GM19193 (cell line): ENCODE measurements around the gene OPRM1.

Experiments
- POLR2A ChIP-seq: IDR thresholded peaks from 4 replicates; pipeline ENCODE4 v1.6.1; 2011; ENCODE audit not compliant: insufficient read depth, insufficient read length; ENCODE audit errors: extremely low read depth

Gene OPRM1

DNA sequence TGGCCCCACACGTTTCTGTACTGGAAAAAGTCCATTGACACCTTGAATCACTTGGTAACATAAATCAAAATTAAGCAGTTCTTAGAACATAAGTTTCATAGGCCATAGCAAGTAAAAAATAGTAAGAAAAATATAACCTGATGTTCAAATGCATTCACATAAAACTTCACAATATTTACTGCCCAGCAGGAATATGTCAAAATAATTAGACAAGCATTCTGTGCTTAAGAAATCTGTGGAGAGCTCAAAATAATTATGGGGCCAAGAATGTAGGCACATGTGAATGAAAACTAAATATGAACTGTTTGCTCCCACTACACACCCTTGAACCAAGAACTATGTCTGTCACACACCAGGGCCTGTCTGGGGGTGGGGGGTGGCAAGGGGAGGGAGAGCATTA, 246.8 kb downstream of the OPRM1 start:
- TF ChIP-seq POLR2A = no peak

DNA sequence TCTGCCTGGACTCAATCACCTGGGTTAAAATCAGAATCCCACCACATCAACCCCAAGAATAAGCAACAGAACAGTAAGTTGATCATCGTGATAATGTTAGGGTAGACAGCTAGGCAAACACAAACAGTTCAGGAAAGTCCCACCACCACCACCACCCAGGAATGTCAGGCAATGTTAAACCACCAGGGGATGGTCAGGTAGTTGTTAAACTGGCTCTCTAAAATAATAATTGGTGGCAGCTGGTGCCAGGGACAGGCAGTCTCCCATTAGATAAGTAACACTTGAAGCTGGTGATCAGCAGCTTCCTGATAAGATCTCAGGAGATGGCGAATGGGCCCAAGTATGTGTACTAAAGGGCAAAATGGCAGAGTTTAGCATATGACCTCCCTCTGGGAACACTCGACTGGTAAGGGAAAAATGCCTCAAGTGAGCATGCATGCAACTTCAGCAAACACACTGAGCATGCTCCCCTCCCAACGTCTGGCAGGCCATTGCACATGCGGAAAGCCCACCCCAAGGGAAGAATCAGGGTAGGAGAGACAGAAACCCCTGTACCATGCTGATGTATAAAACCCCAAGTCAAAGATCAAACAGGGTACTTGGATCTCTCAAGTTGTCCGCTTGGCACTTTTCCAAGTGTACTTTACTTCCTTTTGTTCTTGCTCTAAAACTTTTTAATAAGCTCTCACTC, 250.9 kb downstream of the OPRM1 start:
- TF ChIP-seq POLR2A = no peak

DNA sequence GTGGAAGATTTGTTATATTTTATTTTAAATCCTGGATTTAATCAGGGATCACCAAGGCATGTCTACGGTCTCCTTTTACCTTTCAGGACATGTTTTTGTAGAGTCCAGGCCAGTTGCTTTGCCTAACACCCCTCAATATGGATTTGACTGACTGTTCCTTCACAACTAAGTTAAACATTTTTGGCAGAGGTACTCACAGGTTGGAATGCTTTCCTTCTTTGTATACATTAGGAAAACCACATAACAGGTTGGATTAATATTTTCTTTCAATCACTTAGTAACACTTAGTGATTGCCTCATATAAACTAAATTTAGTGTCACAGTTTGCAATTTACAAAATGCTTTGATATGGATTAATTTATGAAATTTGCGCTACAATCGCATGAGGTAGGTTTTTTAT, 253.0 kb downstream of the OPRM1 start:
- no peak for TF ChIP-seq POLR2A

DNA sequence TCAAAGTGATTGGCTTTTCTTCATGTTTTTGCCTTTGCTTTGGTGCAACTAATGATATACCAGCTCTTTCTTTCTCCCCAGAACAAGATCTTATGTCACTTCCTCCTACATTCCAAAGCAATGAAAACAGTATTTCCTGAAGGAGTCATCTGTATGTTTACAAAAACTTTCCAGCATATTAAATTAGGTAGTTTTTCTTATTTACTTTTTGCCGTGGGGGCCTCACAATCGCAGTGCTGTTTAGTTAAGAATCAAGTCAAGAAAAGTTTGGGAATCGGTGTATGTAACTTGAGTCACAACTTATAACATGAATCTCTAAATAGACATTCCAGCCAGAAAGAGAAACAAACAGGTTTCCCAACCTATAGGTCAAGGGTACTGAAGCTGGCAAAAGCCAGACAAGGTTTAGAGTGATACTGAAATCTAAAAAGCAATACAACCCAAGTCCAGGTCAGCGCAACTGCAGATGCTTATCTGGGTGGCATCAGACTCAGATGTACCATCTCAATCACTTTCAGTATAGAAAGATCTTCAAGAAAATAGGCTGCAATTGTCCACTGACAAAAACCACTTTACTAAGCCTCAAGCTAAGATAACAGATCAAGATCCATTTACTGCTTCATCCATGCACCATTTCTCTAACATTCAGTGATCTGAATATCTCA, 253.9 kb downstream of the OPRM1 start:
- TF ChIP-seq POLR2A = no peak

DNA sequence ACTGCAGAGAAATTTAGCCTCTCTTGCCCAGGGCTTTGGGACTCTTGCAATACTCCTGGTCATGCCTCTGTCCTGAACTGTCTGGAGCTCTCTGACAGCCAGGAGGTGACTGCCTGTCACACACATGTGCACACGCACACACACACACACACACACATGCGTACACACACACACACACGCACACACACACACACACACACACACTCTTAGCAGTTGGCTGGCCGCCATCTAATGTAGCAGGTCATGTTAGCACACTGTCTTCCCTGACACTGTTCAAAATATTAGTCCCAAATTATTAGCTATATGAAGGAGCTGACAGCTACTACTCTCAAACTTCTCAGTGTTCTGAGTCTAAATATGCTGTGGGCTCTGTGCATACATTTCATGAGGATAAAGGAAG, 256.7 kb downstream of the OPRM1 start:
- no peak for TF ChIP-seq POLR2A
